HG02763 (cell line): Measurements from ENCODE around the gene PPP1R9B.
A peak's percentile ranks its signal among the peaks of the same experiment; 100 is the strongest.

Source experiments
- ATAC-seq: cut with Tn5 transposase; IDR thresholded peaks from one replicate; pipeline ENCODE4 v1.9.1; 2021; ENCODE audit warnings: mild to moderate bottlenecking, moderate library complexity; ENCODE audit not compliant: unreplicated experiment

PPP1R9B gene

GRCh38 chr17:50161911-50162288 lies 11.4 kb upstream of the PPP1R9B start:
- ATAC-seq: no peak

GRCh38 chr17:50161023-50161910 lies 10.8 kb upstream of the PPP1R9B start:
- peak; percentile 90 for ATAC-seq

GRCh38 chr17:50157891-50158290 lies 7.4 kb upstream of the PPP1R9B start:
- ATAC-seq: no peak

- no peak for ATAC-seq
Measured at GRCh38 chr17:50155115-50155819, 4.8 kb upstream of the PPP1R9B start.

GRCh38 chr17:50154604-50155003 lies 4.1 kb upstream of the PPP1R9B start:
- ATAC-seq: no peak

- ATAC-seq: no peak
Measured at GRCh38 chr17:50153650-50154575, 3.4 kb upstream of the PPP1R9B start.

GRCh38 chr17:50152736-50153135 lies 2.3 kb upstream of the PPP1R9B start:
- ATAC-seq: no peak

- ATAC-seq: no peak
Measured at GRCh38 chr17:50151937-50152547, 1.6 kb upstream of the PPP1R9B start.

GRCh38 chr17:50151041-50151936 lies 812 bp upstream of the PPP1R9B start:
- peak; percentile 37 for ATAC-seq

- ATAC-seq: no peak
Measured at GRCh38 chr17:50149417-50150353, 792 bp downstream of the PPP1R9B start.

- peak; percentile 6 for ATAC-seq
Measured at GRCh38 chr17:50149091-50149416, 1.4 kb downstream of the PPP1R9B start.

- ATAC-seq: peak; percentile 34
Measured at GRCh38 chr17:50148226-50149090, 2.0 kb downstream of the PPP1R9B start.

GRCh38 chr17:50147841-50148225 lies 2.6 kb downstream of the PPP1R9B start:
- ATAC-seq: no peak

- no peak for ATAC-seq
Measured at GRCh38 chr17:50146927-50147665, 3.4 kb downstream of the PPP1R9B start.

- no peak for ATAC-seq
Measured at GRCh38 chr17:50146230-50146926, 4.1 kb downstream of the PPP1R9B start.

GRCh38 chr17:50145532-50146229 lies 4.8 kb downstream of the PPP1R9B start:
- ATAC-seq: no peak
